Inflammatory macrophage treated with lipopolysaccharide for 1 hour (primary cell): ENCODE results near the gene C2orf68.
"Not testable (repeated sequence)": the region's sequence is repeated elsewhere in the genome, so short reads cannot be mapped to it uniquely, and the experiment has no call there.

Source experiments
- DNase-seq, 2 donors: peaks; one replicate each; pipeline ENCODE4 v3.0.0-alpha.2; 2020 to 2022

The C2orf68 gene

DNA sequence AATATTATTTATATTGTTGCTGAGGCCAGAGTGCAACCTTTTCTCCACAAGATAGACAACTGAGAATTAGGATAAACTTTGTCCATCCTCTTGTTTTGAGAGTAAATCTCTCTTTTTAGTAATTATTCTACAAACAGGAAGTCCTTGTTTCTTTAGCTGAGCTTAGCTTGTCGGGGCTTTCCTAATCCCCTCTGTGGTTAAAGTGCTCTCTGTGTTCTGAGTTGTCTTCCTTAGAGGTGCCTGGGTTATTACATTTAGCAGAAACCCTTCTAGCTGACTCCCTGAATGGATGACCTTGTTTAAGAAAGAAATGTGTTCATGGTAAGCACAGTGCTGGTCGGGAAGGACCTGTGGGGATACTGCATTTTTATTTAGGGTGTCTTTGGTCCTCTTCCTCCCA is 16.8 kb upstream of the C2orf68 start:
- no peak for DNase-seq

DNA sequence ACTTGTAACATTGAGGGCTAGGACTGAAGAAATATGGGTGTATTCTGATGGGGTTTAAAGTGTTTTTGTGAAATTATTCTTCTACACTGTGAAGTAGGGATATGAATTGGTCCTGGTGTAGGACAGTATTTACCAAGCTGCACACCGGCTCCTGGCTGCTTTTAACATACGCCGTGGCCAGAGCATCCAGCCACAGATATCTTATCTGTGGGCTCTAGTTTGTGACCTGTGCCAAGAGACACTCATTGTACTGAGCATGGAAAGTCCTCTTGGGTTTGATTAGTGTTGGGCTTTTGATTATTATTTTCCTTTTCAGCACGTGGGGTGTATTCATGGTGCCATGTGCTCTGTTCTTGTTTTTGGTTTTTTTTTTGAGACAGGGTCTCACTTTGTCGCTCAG is 12.1 kb upstream of the C2orf68 start:
- no peak for DNase-seq

DNA sequence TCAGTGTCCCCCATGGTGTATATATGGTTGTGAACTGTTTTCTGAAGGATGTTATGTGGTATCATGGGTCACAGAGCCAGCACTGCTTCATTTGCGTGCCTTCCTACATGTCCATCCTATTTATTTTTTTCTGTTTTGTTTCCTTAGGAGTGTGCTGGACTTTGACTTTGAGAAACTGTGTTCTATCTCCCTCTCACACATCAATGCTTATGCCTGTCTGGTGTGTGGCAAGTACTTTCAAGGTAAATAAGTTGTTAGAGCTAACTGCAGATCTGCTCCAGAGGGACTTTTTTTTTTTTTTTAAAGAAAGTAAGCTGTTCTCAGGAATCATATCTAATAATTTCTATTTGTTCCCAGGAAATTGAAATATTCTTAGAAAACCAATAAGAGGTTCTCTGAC is 9.5 kb upstream of the C2orf68 start:
- DNase-seq: no peak

DNA sequence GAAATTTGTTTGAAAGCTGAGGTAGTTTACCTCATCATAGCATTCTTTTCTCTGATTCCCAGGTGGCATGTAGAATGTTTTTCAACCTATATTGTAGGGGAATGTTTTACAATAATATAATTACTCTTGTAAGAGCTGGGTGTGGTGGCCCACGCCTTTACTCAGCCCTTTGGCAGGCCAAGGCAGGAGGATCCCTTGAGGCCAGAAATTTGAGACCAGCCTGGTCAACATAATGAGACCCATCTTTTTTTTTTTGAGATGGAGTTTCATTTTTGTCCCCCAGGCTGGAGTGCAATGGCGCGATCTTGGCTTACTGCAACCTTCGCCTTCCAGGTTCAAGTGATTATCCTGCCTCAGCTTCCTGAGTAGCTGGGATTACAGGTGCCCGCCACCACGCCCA is 7.8 kb upstream of the C2orf68 start:
- DNase-seq: no peak

DNA sequence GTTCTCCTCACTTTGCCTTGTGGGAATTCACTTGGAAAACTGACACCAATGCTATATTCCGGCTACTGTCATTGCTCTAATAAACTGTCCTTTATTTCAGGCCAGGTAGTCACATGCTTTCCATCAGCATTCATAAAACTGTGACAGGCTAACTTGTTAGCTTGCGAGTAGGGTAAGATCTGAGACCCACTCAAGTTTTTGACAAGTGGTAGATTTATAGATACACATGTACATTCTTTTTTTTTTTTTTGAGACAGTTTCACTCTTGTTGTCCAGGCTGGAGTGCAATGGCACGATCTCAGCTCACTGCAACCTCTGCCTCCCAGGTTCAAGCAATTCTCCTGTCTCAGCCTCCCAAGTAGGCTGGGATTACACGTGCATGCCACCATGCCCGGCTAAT is 5.9 kb upstream of the C2orf68 start:
- not testable (repeated sequence) for DNase-seq

DNA sequence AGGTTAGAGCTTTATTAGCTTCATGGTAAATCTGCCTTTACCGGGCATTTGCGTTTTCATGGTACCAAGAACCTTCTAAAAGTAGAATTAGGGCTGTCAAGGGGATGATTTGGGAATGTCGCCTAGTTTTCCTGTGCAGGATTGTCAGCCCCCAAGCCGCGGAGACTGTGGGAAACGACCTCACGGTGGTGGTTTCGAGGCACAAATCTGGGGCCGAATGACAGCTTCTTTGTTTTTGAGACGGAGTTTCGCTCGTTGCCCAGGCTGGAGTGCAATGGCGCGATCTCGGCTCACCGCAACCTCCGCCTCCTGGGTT is 3.5 kb upstream of the C2orf68 start:
- DNase-seq: no peak

DNA sequence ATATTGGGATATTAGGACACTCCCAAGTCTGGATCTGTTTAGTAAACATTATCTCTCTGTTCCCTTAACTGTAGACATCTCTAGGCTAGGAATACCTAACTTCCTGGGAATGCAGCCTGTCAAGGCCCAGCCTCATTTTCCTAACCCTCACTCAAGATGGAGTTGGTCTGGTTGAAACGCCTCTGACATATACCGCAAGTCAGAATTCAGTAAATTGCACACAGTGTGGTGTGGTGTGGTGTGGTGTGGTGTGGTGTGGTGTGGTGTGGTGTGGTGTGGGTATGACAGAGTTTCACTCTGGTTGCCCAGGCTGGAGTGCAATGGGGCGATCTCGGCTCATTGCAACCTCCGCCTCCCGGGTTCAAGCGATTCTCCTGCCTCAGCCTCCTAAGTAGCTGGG is 2.9 kb upstream of the C2orf68 start:
- not testable (repeated sequence) for DNase-seq

DNA sequence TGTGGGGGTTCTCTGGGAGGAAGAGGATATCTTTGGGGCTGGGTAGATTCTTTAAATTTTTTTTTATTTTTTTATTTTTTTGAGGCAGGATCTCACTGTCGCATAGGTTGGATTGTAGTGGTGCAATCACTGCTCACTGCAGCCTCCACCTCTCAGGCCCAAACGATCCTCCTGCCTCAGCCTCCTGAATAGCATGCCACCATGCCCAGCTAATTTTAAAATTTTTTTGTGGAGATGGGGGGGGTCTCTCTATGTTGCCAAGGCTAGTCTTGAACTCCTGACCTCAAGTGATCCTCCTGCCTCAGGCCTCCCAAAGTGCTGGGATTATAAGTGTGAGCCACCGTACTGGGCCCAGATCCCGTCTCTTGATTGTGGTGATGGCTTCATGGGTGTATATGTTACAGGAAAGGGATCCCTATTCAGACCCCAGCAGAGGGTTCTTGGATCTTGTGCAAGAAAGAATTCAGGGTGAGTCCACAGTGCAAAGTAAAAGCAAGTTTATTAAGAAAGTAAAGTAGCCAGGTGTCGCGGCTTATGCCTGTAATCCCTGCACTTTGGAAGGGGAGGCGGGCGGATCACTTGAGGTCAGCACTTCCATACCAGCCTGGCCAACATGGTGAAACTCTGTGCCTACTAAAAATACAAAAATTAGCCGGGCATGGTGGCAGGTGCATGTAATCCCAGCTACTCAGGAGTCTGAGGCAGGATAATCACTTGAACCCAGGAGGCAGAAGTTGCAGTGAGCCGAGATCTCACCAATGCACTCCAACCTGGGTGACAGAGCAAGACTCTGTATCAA is 2.0 kb upstream of the C2orf68 start:
- DNase-seq: no peak

DNA sequence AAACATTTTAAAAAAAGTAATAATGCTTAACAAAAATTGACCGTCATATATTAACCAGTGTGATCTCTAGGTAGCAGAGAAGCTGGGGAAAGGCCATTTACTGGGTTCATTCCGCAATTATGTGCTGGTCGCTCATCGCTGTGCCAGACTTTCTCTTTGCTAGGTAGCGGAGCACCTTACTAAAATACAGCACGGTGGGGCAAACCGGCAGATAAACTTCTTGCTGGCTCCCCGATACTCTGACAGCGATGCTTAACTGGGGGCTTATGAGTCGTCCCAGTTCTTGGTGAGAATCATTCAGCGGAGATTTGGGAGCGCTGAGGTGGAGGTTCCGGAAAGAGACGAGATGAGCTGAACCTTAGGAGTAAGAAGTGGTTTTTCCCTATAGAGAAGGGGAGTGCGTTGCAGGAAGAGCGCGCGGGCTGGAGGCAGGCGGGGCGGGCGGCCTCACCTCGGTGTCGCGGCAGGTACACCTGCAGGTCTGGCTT is 605 bp downstream of the C2orf68 start:
- DNase-seq: no peak

DNA sequence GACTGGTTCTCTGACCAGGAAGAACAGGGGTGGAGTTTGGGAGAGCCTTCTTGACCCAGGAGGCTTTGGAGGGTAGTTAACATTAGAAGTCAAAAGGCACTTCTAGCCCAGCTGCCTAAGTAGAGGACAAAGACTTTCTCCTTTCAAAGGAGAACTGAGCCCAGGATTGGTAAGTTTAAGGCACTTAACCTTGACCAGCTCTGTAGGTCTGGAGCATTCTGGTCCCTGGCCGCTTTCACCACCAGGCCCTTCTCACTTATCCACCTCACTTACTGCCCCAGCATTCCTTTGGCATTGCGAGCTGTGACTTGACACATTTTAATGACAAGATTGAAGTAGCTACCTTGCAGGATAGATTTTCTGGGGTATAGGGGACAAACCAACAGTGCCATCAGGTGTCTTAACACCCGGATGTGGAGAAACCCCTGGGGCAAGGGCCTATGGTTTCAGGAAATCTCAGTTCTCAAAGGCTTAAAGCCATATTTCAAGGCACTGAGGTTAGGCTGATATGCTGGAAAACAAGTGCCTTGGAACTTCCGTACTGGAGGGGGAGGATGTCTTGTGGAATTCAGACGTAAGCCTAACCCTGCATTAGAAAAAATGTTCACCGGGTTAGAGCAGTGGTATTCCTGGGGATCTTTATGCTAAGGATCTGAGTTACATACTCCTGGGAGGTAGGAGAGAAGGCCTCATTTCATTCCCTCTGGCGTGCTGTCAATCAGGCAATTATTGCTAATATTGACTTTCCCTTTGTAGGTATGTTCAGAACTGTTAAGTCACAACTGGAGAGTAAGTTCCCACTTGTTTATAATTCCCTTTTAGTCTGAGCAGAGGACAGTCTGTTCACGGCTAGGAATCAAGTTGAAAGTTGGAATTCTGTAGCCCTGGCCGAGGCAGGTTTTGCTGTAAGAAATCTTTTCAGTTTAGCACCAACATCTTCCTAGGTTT is 4.3 kb downstream of the C2orf68 start:
- DNase-seq: no peak

DNA sequence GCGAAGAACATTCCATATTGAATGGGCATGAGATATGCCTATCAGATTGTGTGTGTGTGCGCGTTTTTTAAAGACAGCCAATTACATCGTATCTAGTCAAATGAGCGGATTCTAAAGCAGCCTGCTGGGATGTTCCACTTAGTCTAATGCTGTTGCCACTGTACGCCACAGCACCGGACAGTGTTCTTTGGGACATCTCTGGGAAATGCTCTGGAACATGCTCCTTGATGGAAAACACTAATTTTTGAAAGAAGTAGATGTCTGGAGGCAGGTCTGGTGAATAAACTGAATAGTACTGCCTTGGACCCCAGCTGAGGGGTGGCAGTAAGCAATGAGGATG is 5.8 kb downstream of the C2orf68 start:
- DNase-seq: no peak

DNA sequence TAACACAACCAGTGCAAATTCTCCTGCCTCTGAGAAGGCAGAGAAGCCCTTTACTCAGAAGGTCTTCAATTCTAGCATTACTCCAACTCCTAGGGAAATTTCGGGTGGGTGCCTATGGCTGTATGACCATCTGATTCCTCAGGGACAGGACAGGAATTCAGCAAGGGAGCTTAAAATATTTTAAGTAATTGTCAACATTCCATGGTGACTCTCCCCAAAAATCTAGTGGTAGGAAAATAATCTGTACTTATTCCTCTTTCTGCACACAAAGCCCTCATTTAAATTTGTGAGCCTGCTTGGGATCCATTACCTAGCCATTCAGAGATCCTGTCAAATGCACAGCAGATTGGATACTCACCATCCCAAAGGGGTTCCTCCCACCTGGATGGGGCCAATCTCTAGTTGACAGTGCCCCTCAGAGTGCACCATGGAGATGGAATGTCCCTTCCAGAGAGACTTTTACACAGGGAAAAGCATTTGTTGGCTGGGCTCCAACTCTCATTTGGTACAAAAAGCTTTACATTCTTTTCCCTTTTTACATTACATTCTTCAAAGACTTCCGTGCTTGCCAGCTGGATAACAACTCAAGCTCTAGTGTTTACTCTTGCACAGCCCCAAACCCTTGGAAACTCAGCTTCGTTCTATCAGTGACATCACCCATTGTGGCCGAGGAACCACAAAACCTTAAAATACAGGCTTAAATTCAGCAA is 6.3 kb downstream of the C2orf68 start:
- DNase-seq: no peak

DNA sequence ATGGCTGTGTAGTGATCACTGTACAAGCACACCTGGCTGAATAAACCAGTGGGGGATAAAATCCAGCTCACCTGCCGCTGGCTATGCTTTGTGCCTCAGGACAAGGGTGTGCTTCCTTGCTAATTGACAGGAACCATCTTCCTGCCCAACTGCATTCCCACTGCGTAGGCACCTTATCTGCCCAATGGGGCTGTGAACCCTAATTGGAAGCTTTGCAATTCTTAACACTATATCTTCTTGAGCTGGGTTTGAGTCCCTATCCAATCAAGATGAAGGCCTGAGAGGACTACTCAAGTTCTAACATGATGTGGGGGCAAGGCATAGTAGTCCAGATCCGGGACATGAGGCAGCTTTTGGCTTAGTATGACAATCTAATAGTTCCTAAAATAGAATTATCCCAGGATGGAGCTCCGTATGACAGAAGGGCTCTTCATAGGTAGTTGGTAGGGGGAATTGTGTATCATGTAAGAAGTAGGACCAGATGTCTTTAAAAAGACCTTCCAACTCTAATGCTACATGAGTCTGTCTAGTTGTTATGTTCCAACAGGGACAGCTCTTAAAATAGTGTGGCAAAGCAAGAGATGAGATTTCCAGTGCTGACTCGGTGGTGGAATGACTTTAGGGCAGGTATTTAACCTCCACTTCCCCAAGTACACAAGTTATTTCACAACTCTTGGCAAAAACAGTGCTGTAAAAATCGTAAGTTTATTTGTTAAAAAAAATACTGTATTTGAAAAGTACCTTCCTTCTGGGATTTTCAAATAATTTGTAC is 7.1 kb downstream of the C2orf68 start:
- no peak for DNase-seq

DNA sequence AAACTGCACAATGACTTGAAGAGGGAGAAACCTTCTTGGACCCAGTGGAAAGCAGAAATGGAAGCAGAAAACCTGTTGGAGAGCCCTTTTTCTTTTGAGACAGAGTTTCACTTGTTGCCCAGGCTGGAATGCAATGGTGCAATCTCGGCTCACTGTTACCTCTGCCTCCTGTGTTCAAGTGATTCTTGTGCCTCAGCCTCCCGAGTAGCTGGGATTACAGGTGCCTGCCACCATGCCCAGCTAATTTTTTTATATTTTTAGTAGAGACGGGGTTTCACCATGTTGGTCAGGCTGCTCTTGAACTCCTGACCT is 7.8 kb downstream of the C2orf68 start:
- DNase-seq: not testable (repeated sequence)

DNA sequence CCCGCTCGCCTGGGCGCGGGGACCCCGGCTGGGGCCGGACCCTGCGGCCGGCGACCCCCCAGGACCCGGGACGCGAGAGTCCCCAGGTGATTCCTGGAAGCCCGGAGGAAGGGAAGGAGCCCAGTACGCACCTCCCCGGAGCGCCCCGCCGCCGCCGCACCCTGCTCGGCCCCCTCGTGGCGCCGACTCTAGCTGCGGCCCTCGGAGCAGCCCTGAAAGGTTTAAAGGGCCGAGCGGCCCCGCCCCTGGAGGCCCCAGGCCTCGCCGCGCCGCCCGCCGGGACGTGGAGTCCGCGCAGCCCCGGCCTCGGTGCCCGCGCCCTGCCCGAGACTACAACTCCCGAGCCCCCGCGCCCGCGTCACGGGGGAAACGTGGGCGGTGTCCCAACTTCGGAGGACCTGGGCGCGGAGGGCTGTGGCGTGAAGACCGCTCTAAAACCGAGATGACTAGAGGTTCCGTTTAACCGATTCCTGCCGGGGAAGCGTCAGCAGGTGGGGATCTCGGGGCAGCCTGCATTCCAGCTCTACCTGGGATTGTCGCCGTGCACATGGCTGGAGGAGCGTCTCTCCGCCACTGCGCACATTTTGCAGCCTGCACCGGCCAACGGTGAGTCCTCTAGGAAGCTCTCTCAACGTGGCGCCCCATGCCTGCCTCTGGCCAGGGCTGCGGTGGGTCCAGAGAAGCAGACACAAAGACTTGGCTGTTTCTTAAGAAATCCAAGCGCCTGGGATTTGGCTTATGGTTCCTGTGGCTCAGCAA is 9.2 kb downstream of the C2orf68 start, which contains the start of gene TMEM150A:
Gene TMEM150A (minus strand): TSS at position 223 of the 759 bp plus-strand sequence. CDS start 750 bp downstream, outside the sequence.
- peak; percentile 92 for DNase-seq

DNA sequence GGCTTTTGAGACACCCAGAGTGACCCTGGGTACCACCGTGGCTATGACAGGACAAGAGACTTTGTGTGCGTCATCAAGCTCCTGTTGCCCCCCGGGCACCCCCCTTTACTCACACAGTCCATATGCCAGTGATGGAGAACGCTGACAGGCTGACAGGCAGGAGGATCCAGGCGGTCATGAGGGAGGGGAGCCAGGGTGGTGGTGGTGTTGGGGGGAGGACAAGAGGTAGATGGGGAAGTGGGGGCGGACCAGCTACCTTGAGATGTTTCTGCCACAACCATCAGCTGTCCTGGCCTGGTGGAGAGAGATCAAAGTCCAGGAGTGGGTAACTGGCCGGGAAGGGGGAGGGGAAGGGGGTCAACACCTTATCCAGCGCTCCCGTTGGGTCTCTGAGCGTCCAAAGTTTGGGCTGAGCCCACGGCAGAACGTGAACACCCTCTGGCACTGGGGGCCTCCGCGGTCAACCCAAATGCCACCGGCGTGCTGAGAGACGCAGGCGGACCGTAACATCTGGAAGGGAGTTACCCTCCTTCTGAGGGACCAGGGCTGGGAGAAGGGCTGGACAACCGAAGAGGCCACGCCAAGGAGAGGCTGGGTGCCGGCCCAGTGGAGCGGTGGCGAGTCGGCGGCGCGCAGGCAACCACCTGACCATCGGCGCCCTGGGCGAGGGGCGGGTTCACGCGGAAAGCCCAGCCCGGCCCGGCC is 9.9 kb downstream of the C2orf68 start:
- no peak for DNase-seq

DNA sequence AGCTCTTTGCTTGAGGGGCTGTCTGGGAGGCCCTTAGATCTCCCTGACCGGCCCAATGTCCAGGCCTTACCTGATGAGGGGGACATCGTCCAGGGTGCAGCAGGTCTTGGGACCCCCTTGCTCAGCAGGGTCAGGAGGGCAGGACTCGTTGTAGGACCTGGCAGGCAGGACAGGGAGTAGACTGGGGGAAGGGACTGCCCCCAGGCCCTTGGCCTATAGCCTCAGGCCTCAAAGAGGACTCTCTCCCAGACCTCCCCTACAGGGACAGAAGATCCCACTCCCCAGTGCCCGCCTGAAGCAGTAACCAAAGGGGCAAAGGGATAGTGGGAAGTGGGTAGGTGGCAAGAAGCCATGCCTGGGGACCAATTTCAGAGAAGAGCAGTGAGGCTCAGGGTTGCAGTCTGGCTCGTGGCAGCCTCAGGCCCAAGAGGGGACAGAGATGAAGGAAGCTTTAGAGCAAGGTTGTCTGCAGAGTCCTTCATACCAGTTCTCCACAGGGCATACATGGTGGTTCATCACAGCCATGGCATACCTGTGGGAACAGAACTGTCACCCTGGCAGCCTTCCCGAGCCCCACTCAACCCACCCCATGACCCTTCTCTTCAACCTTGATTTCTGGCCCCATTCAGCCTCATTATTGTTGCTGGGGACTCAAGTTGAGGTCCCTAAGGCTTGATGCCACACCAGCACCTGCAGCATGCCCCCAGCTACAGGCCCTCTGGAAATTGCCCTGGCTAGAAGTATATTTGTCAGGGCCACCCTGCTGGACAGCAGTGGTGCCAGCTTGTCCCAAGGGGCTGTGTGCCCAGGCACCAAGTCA is 10.7 kb downstream of the C2orf68 start:
- DNase-seq: no peak

DNA sequence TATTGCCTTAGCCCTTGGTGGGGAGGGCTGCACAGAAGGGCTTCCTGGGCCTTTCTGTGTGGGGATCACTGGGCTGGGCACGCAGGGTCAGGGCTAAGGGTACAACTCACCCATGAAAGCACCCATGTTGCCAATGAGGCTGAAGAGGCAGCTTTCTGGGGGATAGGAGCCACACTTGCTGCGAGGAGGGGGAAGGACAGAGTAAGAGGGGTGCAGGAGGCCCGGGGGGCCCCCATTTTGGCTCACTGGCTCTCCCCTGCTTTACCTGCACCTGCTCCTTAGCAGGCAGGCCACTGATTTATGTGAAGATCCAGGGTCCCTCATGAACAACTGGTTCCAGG is 11.7 kb downstream of the C2orf68 start:
- DNase-seq: no peak

DNA sequence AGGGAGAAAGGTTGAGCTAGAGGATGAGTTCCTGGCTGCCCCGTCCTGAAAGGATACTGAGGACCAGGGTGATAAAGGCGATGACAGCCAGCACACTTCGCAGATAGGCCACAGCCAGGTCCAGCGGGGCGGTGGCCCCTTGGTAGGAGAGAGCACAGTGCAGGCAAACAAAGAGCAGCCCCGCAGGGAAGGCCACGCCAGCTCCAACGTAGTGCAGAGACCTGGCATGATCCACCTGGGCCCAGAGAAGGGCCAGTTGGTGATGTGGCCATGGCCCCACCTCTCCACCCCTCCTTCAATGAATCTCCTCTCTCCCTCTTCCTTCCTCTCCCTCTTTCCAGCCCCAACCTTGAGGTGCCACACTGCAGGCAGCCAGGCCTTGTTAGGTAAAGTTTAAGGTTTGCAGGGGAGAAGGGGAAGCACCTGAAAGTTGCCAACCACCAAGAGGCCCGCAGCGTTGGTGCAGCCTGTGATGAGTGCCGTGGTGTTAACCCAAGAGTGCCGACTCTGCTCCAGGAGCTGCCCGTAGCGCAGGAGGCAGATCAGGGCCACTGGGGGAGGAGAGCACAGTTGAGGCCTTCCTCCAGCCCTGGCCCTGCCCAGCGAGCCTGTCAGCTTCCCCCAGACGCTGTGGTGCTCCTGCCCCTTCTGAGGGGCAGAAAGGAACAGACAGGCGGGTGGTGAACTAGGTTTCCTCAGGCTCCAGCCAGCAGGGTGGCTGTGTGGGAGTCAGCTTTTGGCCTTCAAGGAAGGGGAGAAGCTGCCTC is 12.2 kb downstream of the C2orf68 start:
- DNase-seq: no peak
